Measurements from ENCODE around the gene PSME1. TPM values are rescaled to one million over a fixed set of nuclear protein-coding genes. Genes with fewer than 3 reads are reported as not detected.
"Not testable (repeated sequence)": the region's sequence is repeated elsewhere in the genome, so short reads cannot be mapped to it uniquely, and the experiment has no call there.

Gene PSME1
- total RNA-seq, 2 donors from 2014 or later = 355 to 401 TPM

DNA sequence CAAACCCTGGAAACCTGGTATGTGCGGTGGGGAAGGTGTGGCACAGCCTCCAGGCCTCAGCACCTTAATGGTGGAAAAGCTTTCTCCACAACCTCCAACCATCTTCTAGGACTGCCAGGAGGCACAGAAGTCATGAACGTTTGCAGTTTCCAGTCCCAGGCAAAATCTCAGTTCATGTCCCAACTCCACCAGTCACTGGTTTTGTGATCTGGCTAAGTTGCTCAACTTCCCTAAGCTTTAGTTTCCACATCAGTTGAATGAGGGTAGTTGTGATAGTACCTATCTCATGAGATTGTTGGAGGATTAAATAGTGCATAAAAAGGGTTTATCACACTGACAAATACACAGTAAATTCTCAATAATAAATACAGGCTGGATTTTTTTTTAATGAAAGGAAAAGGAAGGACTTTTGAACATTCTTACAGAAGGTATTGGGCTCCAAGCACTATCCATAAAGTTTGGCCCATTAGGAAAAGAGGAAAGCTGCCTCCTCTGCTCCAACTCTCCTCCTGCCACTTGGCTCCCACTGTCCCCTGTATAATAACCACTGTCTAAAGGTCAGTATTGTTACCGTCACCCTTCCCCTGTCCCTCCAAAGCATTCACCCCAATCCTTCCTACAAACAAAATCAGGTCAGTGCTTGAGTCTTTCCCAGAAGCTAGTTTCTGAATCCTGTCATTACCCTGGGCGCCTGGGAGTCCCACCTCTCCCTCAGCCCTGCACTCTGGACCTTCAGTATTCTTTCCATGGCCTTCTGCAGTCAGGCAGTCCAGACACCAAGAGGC is 35.6 kb upstream of the PSME1 start:
- no peak for ATAC-seq
- DNase-seq (ENCODE audit: low spot score in 2 of 2) = no peak
- peaks cover 26 to 42% of the 10 kb centered on the region in 2 donors for H3K36me3 Mint-ChIP-seq
- H3K9me3 Mint-ChIP-seq = no peaks in the 10 kb centered on the region
- peak overlapping the region in 1 of 2 donors; percentile 12 for H3K27ac Mint-ChIP-seq

DNA sequence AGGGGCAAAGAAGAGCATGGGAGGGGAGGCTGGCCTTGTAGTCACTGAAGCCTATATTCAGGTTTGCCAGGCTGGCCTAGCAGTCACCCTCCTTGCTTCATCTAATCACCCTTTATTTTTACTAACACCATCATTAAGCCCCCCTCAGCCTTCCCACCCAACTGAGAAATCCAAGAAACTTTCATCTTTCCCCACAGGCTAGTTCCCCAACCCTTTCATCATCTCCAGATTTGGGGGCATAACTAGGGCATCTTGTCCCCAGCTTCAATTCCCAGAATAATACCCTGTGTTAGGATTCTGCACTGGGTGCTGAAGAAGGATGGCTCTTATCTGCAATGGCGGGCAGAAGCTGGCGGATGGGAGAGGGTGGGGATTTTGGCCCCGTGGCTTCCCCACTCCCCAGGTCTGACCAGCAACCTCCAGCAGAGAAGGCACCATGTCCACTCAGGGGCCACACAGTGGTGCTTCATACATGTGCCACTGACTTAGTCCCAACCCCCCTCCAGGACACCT is 35.0 kb upstream of the PSME1 start:
- Mint-ChIP-seq H3K9me3 (no peaks in the 10 kb centered on the region), H3K36me3 (peaks cover 22 to 37% of the 10 kb centered on the region in 2 donors), H3K27ac (peak overlapping the region in 1 of 2 donors; percentile 36)
- no peak for ATAC-seq
- no peak for DNase-seq (ENCODE audit: low spot score in 2 of 2)

DNA sequence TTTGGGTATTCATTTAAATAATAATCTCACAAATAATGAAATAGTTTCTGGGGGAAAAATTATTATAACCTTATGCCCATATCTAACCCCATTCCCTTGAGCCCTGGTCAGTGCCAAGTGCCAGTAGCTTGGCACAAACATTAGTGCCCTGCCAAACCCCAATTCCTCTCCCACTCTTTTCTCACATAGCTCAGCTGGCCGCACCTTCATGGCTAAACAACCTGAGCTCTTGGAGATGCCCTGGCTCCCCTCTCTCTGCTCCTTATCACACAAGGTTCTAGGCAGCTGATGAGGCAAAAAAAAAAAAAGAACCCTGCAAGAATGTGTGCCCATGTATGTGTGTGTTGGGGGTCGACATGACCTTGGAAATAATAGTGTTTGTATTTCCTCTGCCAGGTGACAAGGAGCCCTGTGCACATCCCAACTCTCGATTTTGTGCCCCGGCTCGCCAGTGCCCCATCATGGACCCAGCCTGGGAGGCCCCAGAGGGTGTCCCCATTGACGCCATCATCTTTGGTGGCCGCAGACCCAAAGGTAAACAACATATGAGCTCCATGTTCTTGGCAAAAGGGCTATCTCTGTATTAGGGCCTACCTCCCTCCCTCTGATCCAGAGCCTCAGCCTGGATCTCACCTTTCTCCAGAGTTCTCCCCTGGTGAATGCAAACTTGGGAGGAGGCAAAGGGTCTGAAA is 33.5 kb upstream of the PSME1 start:
- DNase-seq (ENCODE audit: low spot score in 2 of 2) = no peak
- no peak for ATAC-seq
- peaks cover 15 to 29% of the 10 kb centered on the region in 2 donors for H3K36me3 Mint-ChIP-seq
- no peak overlapping the region for H3K27ac Mint-ChIP-seq
- no peaks in the 10 kb centered on the region for H3K9me3 Mint-ChIP-seq

DNA sequence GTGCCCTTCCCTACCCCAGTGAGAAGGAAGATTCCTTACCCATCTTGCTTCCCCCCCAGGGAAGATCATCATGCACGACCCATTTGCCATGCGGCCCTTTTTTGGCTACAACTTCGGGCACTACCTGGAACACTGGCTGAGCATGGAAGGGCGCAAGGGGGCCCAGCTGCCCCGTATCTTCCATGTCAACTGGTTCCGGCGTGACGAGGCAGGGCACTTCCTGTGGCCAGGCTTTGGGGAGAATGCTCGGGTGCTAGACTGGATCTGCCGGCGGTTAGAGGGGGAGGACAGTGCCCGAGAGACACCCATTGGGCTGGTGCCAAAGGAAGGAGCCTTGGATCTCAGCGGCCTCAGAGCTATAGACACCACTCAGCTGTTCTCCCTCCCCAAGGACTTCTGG is 32.5 kb upstream of the PSME1 start:
- ATAC-seq (no peak), DNase-seq (ENCODE audit: low spot score in 2 of 2) (no peak)
- peak overlapping the region in 1 of 2 donors; percentile 72 for H3K27ac Mint-ChIP-seq

DNA sequence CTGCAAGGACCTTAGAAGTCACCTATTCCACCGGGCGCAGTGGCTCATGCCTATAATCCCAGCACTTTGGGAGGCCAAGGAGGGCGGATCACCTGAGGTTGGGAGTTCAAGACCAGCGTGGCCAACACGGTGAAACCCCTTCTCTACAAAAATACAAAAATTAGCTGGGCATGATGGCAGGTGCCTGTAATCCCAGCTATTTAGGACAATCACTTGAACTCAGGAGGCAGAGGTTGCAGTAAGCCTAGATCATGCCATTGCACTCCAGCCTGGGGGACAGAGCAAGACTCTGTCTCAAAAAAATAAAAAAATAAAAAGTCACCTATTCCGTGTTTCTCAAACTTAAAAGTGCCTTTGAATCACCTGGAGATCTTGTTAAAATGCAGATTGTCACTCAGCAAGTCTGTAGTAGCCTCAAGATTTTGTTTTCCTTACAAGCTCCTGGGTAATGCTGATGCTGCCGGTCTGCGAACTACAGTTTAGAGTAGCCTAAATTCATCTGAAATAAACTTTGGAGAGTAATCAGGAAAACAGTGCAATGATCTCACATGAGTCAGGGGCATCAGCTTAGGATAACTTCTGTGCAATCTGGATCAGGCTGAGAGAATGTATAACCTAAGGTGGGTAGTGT is 30.3 kb upstream of the PSME1 start:
- Mint-ChIP-seq H3K27ac (peak overlapping the region; percentile 15 to 16), H3K36me3 (peaks cover 15 to 23% of the 10 kb centered on the region in 2 donors)
- ATAC-seq; H3K9me3 Mint-ChIP-seq; DNase-seq (ENCODE audit: low spot score in 2 of 2): not testable (repeated sequence)

More for the DNA sequence above, 32.5 kb upstream of the PSME1 start:
- H3K9me3 Mint-ChIP-seq = no peaks in the 10 kb centered on the region
- H3K36me3 Mint-ChIP-seq = peaks cover 15 to 29% of the 10 kb centered on the region in 2 donors

DNA sequence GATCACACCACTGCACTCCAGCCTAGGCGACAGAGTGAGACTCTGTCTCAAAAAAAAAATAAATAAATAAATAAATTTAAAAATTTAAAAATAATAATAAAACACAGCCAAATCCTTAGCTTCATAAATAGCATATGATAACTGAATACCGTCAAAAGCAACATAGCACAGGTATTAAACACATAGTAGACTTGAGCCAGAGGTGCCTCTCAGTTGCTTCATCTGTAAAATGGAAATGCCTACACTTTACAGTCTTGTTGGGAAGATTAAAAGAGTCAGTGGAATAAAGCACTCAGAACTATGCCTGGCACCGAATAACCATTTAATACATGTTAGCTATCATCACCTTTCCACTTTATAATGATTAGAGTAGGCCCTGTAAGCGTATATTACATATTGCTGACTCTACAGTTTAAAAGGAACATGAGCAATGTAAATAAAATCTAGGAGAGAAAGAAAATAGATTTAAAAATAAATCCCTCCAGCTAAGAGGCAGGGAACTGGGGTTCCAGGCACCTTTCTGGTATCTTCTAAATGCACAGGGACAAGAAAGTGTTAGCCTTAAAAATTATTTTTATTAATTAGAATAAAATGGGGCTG is 29.2 kb upstream of the PSME1 start:
- no peak overlapping the region for H3K27ac Mint-ChIP-seq
- DNase-seq (ENCODE audit: low spot score in 2 of 2) (no peak), ATAC-seq (no peak)
- no peaks in the 10 kb centered on the region for H3K9me3 Mint-ChIP-seq
- peaks cover 15 to 23% of the 10 kb centered on the region in 2 donors for H3K36me3 Mint-ChIP-seq

DNA sequence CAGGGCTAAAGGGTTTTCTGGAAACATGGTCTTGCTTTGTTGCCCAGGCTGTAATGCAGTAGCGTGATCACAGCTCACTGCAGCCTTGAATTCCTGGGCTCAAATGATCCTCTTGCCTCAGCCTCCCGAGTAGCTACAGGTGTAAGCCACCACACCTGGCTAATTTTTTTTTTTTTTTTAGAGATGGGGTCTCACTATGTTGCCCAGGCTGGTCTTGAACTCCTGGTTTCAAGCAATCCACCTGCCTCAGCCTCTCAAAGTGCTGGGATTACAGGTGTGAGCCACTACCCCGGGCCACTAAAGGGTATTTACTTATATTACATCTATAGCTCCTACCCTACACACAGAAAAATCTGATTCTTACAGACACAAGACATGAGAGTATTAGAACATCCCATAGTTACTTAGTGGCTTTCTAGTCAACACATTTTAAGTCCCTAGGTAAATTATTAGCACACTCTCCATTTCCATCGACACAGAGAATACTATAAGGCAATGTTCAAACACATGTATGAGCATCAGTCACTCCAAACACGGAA is 27.6 kb upstream of the PSME1 start:
- no peak for DNase-seq (ENCODE audit: low spot score in 2 of 2)
- Mint-ChIP-seq H3K9me3 (no peaks in the 10 kb centered on the region), H3K36me3 (peaks cover 11 to 19% of the 10 kb centered on the region in 2 donors), H3K27ac (peak overlapping the region; percentile 82 to 86)
- ATAC-seq = no peak

DNA sequence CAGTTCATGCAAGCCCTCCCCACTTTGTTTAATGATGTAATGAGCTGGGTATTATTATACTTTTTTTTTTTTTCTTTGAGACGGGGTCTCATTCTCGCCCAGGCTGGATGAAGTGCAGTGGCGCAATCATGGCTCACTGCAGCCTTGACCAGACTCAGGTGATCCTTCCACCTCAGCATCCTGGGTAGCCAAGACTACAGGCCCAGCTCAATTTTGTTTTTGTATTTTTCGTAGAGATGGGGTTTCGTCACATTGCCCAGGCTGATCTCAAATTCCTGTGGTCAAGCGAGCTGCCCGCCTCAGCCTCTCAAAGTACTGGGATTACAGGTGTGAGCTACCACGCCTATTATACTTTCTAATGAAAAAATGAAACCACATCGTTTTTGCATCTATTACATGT is 25.9 kb upstream of the PSME1 start:
- ATAC-seq = no peak
- DNase-seq (ENCODE audit: low spot score in 2 of 2) = no peak
- peaks cover under 1 to 2% of the 10 kb centered on the region in 2 donors for H3K36me3 Mint-ChIP-seq
- H3K9me3 Mint-ChIP-seq = no peaks in the 10 kb centered on the region
- peak overlapping the region in 1 of 2 donors; percentile 86 for H3K27ac Mint-ChIP-seq

DNA sequence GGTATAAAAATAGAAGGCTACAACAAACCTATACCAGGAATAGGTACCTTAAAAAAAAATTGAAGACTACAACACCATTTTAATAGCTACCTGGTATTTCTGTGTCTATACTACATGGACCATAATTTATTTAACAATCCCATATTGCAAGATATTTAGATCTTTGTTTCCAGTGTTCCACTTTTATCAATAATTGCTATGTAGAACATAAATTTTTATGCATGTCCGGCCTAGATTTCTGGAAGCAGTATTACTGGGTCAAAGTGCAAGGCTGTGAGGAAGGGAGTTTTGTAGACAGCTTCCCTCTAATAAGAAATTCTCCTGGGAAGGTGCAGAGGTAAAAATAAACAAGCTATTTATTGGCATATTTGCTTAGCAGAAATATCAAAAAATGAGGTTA is 25.5 kb upstream of the PSME1 start:
- H3K36me3 Mint-ChIP-seq = peaks cover 5% of the 10 kb centered on the region in 2 donors
- ATAC-seq (no peak), DNase-seq (ENCODE audit: low spot score in 2 of 2) (no peak)
- peak overlapping the region in 1 of 2 donors; percentile 32 for H3K27ac Mint-ChIP-seq
- H3K9me3 Mint-ChIP-seq = no peaks in the 10 kb centered on the region

DNA sequence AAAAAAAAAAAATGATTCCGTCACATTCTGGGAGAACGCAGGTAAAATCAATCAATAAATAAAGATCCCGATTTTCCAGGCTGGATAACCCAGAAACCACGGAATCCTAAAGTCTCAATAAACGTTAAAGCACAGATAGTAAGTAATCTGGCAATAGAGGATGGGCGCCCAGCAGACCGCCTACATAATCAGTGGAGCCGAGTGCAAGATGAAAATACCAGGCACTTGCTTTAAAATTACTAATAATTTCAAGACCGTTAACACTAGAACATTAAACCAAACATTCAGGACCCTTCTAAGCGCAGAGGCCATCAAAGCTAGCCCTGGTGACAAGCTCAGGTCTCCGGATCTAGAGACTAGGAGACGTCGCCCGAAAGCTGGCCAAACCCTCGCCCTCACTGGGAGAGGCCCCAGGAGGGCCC is 22.6 kb upstream of the PSME1 start:
- H3K36me3 Mint-ChIP-seq = peaks cover 18 to 34% of the 10 kb centered on the region in 2 donors
- no peak for ATAC-seq
- DNase-seq (ENCODE audit: low spot score in 2 of 2) = no peak
- H3K27ac Mint-ChIP-seq = peak overlapping the region; percentile 99
- H3K9me3 Mint-ChIP-seq = no peaks in the 10 kb centered on the region

DNA sequence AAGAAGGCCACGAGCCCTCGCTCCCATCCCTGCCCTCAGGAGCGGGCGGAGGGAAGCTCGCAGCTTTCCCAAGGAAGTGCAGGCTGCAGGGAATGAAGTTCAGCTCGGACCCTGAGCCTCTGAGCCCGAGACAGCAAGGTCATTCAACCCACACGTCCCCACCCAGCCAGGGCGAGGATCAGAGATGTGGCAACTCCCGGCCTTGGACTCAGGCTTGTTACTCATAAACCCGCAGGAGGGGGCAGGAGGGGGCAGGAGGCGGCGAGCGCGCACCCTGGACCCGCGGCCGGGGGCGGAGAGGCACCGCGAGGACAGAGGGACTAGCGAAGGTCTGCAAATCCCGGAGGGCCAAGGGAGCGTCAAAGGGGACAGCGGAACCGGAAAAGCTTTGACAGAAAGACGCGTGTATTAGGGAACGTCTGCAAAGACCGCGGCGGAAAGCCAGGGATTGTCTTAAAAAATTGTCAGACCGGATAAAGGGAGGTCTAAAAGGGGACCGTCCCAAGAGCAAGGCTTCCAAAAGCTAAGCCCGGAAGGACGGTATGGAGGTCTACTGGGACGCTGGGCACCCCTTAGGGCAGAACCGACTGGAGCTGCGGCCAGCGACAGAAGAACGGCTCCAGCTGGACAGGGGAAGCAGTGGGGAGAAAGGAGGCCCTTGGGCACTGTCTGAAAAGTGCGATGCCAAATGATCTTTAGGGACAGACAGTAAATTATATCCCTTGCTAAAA is 22.0 kb upstream of the PSME1 start:
- peaks cover 23 to 40% of the 10 kb centered on the region in 2 donors for H3K36me3 Mint-ChIP-seq
- no peaks in the 10 kb centered on the region for H3K9me3 Mint-ChIP-seq
- peak; percentile 44 to 58 for ATAC-seq
- peak overlapping the region; percentile 99 for H3K27ac Mint-ChIP-seq
- DNase-seq (ENCODE audit: low spot score in 2 of 2) = peak; percentile 76 to 90

DNA sequence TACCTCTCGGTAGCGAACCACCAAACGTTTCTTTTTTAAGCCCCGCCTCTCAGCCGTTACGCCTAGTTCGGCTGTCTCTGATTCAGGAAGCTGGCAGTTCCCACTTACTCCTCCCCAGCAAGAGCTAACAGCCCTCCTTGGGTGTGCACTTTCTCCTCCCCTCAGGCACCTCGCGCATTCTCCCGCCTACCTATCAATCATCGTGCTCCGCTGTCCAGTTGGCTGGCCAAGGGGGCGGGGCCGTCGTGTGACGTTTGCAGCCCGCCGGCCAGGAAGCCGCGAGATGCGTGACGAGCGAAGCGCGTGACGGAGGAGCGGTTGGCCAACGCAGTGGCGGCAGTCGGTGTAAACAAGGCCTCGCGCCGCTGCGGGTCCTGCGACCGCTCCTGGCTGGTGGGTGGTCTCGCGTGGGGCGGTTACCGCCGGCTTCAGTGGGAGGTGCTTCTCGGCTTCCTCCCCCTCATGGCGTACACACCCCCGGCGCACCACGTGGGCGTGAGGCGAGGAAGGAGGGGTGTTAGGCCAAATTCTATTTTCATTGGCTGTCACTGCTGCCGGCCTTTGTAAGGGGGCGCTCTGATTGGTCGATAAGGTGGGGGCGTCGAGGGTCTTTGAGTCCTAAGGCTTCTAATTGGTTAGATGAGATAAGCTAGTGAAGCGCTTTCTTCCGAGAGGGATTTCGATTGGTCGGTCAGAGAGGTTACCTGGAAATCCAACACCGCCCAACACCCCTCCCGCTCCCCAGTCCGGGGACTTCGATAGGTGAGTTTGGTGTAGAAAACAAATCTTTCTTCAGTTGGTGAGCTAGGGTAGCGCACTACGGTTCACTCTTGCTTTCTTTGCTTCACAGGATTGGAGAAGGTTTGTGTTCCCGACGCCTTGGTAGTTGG is 21.2 kb upstream of the PSME1 start, which contains the start of the genes DCAF11 and NRL:
Gene DCAF11, plus strand, starts transcription at position 246 of the 890 bp plus-strand sequence. CDS start 818 bp downstream, outside the sequence.
Gene NRL, minus strand, starts transcription at position 418 of the 890 bp plus-strand sequence. CDS start 32,101 bp downstream, outside the sequence.
- H3K27ac Mint-ChIP-seq = peak within 1 kb of the TSS; percentile 99
- peaks cover 27 to 43% of the 10 kb centered on the region in 2 donors for H3K36me3 Mint-ChIP-seq
- peak; percentile 89 to 91 for ATAC-seq
- H3K9me3 Mint-ChIP-seq = no peaks in the 10 kb centered on the region
- peak; percentile 96 to 99 for DNase-seq (ENCODE audit: low spot score in 2 of 2)

DNA sequence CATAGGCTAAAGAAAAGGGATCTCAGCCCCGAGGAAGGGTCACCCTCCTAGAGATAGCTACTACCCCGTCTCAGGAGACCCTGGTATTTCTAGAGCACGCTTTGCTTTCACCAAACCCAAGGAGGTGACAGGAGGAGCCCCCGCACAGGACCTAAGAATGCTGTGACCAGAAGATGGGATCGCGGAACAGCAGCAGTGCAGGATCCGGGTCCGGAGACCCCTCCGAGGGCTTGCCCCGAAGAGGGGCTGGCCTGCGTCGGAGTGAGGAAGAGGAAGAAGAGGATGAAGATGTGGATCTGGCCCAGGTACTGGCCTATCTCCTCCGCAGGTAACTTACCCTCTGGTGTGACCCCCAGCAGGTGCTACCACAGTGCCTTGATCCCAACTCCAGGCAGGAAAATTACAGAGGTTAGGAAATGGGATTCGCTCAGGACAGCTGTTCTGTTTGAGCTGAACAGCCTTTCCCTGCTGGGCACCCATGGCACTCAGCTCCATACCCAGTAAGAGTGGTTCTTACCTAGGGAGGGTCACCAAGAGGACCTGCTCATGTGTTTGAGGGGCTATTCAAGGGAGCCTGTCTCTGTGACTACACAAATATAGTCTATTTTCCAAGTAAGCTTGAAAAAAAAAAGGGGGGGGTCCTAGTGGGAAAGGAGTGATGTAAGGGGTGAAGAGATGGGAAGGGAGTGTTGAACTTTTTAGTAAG is 20.4 kb upstream of the PSME1 start:
- peaks cover 27 to 43% of the 10 kb centered on the region in 2 donors for H3K36me3 Mint-ChIP-seq
- no peaks in the 10 kb centered on the region for H3K9me3 Mint-ChIP-seq
- no peak for ATAC-seq
- no peak for DNase-seq (ENCODE audit: low spot score in 2 of 2)
- peak overlapping the region; percentile 99 for H3K27ac Mint-ChIP-seq

DNA sequence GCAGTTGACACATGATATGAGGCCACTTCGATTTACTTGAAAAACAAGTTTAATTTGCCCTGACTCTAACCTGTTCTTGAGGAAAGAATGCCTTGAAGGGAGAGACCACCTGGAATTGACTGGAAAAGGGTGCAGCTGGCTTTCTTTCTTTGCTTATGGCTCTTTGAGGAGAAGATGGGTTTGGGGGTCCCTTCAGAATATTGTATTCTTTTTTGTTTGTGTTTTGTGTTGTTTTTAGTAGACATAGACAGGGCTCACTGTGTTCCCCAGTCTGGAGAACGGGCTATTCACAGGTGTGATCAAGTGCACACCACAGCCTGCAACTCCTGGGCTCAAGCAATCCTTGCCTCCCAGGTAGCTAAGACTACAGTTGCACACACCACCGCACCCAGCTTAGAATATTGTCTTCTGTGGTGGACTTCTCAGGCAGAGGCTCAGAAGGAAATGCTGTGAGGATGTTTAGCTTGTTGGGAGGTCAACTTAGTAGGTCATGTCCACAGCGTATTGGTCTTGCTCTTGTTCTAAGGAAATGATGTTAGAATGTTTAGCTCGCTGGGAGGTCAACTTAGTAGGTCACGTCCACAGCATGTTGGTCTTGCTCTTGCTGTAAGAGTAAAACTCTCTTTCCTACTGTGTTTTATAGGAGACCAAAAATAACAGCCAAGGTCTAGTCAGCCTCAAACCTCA is 19.7 kb upstream of the PSME1 start:
- Mint-ChIP-seq H3K9me3 (no peaks in the 10 kb centered on the region), H3K36me3 (peaks cover 27 to 43% of the 10 kb centered on the region in 2 donors), H3K27ac (peak overlapping the region; percentile 87 to 99)
- DNase-seq (ENCODE audit: low spot score in 2 of 2) = no peak
- ATAC-seq = no peak

Data from activated naive CD4-positive, alpha-beta T cell treated with anti-CD3 and anti-CD28 coated beads, Interleukin-2, amount 50 U/mL, for 72 hours (primary cell).